Epithelial cell of esophagus (primary cell): Measurements from ENCODE around the gene ALS2CL.
"Not testable (repeated sequence)": the region's sequence is repeated elsewhere in the genome, so short reads cannot be mapped to it uniquely, and the experiment has no call there.

Experiments
- DNase-seq: peaks from one replicate; pipeline ENCODE4 v3.0.0; 2010; ENCODE audit warnings: low read depth
- H3K4me3 ChIP-seq: 2 replicates; pipeline ENCODE4 v1.5.1; 2011; ENCODE audit warnings: mild to moderate bottlenecking, low read length, control low read depth
- CTCF ChIP-seq: IDR thresholded peaks from 2 replicates; pipeline ENCODE4 v1.5.1; 2011; ENCODE audit warnings: low read depth, mild to moderate bottlenecking, low read length, control low read depth, inconsistent platforms; ENCODE audit not compliant: insufficient read depth; ENCODE audit errors: missing control alignments

The ALS2CL gene

GRCh38 chr3:46693038-46693891 lies at the start of gene ALS2CL:
TSS of gene ALS2CL (minus strand) at chr3:46693679. CDS start at chr3:46689440, 4,239 bp downstream.
- TF ChIP-seq CTCF, result no peak
- H3K4me3 ChIP-seq, result peak within 1 kb of the TSS; percentile 96
- peak; percentile 82 for DNase-seq

GRCh38 chr3:46742992-46743585 lies 49.6 kb upstream of the ALS2CL start:
- no peak for TF ChIP-seq CTCF
- DNase-seq, result no peak
- no peak overlapping the region for H3K4me3 ChIP-seq

- H3K4me3 ChIP-seq, DNase-seq: not testable (repeated sequence)
Observed at GRCh38 chr3:46739565-46739964, 46.1 kb upstream of the ALS2CL start.

- TF ChIP-seq CTCF, result no peak
- H3K4me3 ChIP-seq, result no peak overlapping the region
- no peak for DNase-seq
Observed at GRCh38 chr3:46737329-46737731, 43.9 kb upstream of the ALS2CL start.

- TF ChIP-seq CTCF, result no peak
- H3K4me3 ChIP-seq, result no peak overlapping the region
- no peak for DNase-seq
Observed at GRCh38 chr3:46736006-46736872, 42.8 kb upstream of the ALS2CL start.

- no peak for TF ChIP-seq CTCF
- no peak overlapping the region for H3K4me3 ChIP-seq
- DNase-seq, result no peak
Observed at GRCh38 chr3:46734773-46735172, 41.3 kb upstream of the ALS2CL start.
